H1 (cell line): ENCODE measurements around the gene DDOST. TPM values are rescaled to one million over a fixed set of nuclear protein-coding genes. Genes with fewer than 3 reads are reported as not detected.

Source experiments
- CTCF ChIA-PET: fragments of 300-600 bp; sonication (Branson Sonifier 250); formaldehyde crosslinking; loops from one replicate; lab custom pipeline; 2021; ENCODE audit not compliant: partially characterized antibody; lab: Charles Lee
- POLR2A ChIA-PET: fragments of 300-600 bp; sonication (Branson Sonifier 250); formaldehyde crosslinking; loops from one replicate; lab custom pipeline; 2021; ENCODE audit warnings: inconsistent platforms; ENCODE audit not compliant: partially characterized antibody; lab: Charles Lee
- DNase-seq, 2 experiments: peaks; one replicate each; pipeline versions ENCODE4 v3.0.0 to v3.0.0-alpha.2; 2010 to 2022; ENCODE audit warnings: low spot score in 2 of 2, low read depth in 1 of 2, mixed read lengths in 1 of 2
- FAIRE-seq: peaks from 2 replicates; lab custom pipeline; 2011; peaks lifted over from hg19 to GRCh38; lab: Jason Lieb, UNC
- H2AFZ ChIP-seq: 2 replicates; pipeline ENCODE4 v1.8.1; 2012; ENCODE audit warnings: low read length, inconsistent platforms
- H2AK5ac ChIP-seq: 2 replicates; pipeline ENCODE4 v1.6.1; 2013; ENCODE audit warnings: low read depth, low read length
- H2BK120ac ChIP-seq: replicated peaks from 2 replicates; pipeline ENCODE3; 2013; ENCODE audit warnings: low read depth, low read length, inconsistent platforms
- H2BK12ac ChIP-seq: 2 replicates; pipeline ENCODE4 v1.6.1; 2013; ENCODE audit warnings: low read depth, low read length
- H2BK15ac ChIP-seq: 2 replicates; pipeline ENCODE4 v1.6.1; 2013; ENCODE audit warnings: low read length
- H2BK20ac ChIP-seq: 2 replicates; pipeline ENCODE4 v1.6.1; 2013; ENCODE audit warnings: low read length
- H2BK5ac ChIP-seq: 2 replicates; pipeline ENCODE4 v1.6.1; 2013; ENCODE audit warnings: low read depth, low read length
- H3K14ac ChIP-seq: 2 replicates; pipeline ENCODE4 v1.6.1; 2013; ENCODE audit warnings: inconsistent platforms; ENCODE audit not compliant: insufficient read length
- H3K18ac ChIP-seq: 2 replicates; pipeline ENCODE4 v1.6.1; 2013; ENCODE audit warnings: low read length; ENCODE audit errors: extremely low read depth
- H3K23ac ChIP-seq: 2 replicates; pipeline ENCODE4 v1.6.1; 2013; ENCODE audit warnings: inconsistent platforms; ENCODE audit not compliant: insufficient read length
- H3K23me2 ChIP-seq: 2 replicates; pipeline ENCODE4 v1.6.1; 2013; ENCODE audit warnings: low read depth, low read length
- H3K27ac ChIP-seq: 2 replicates; pipeline ENCODE4 v1.6.1; 2011; ENCODE audit warnings: low read depth, low read length, inconsistent platforms
- H3K27me3 ChIP-seq, 4 experiments: replicated peaks in 1 of 4; 1 replicate in 1 of 4; 2 replicates in 3 of 4; pipeline versions ENCODE4 v1.6.1 to v1.8.1; 2011 to 2013; ENCODE audit warnings: low read length in 3 of 4, mild to moderate bottlenecking in 3 of 4, inconsistent platforms in 2 of 4, mixed read lengths in 2 of 4, moderate library complexity in 1 of 4; ENCODE audit not compliant: control insufficient read depth in 3 of 4, insufficient read depth in 3 of 4; ENCODE audit errors: extremely low read depth in 1 of 4
- H3K36me3 ChIP-seq, 4 experiments: 2 replicates each; pipeline versions ENCODE4 v1.6.1 to v1.8.1; 2011 to 2013; ENCODE audit warnings: mild to moderate bottlenecking in 4 of 4, low read length in 3 of 4, moderate library complexity in 2 of 4, control low read depth in 1 of 4, inconsistent platforms in 1 of 4; ENCODE audit not compliant: insufficient read depth in 4 of 4, control insufficient read depth in 2 of 4
- H3K4ac ChIP-seq: replicated peaks from 2 replicates; pipeline ENCODE3; 2013; ENCODE audit warnings: low read length, low read depth, mixed read lengths, inconsistent platforms; ENCODE audit not compliant: insufficient read length
- H3K4me1 ChIP-seq, 4 experiments: replicated peaks in 1 of 4; 1 replicate in 1 of 4; 2 replicates in 3 of 4; pipeline versions ENCODE4 v1.6.1 to v1.8.1; 2011 to 2013; ENCODE audit warnings: low read length in 3 of 4, inconsistent platforms in 2 of 4, mixed read lengths in 1 of 4; ENCODE audit not compliant: insufficient read depth in 4 of 4, control insufficient read depth in 3 of 4
- H3K4me2 ChIP-seq, 2 experiments: 2 replicates each; pipeline versions ENCODE4 v1.6.1 to v1.8.1; 2011 to 2013; ENCODE audit warnings: low read depth in 2 of 2, low read length in 2 of 2, control low read depth in 1 of 2, inconsistent platforms in 1 of 2, mild to moderate bottlenecking in 1 of 2; ENCODE audit not compliant: insufficient read depth in 1 of 2
- H3K4me3 ChIP-seq, 4 experiments: fragments of 200-600, 300-600 bp in 1 of 4; sonication (generic), shearing (Covaris generic), sonication (Bioruptor Twin) in 1 of 4; 2 replicates each; pipeline versions ENCODE4 v1.5.1 to v1.8.1; 2011 to 2016; ENCODE audit warnings: low read length in 4 of 4, low read depth in 3 of 4, control low read depth in 2 of 4, inconsistent platforms in 2 of 4, mild to moderate bottlenecking in 2 of 4, mixed read lengths in 1 of 4, moderate library complexity in 1 of 4; ENCODE audit not compliant: insufficient read depth in 2 of 4; ENCODE audit errors: extremely low read depth in 1 of 4
- H3K56ac ChIP-seq: replicated peaks from 2 replicates; pipeline ENCODE3; 2013; ENCODE audit warnings: low read depth, mild to moderate bottlenecking, mixed read lengths, low read length, inconsistent platforms; ENCODE audit not compliant: insufficient read length
- H3K79me1 ChIP-seq: 2 replicates; pipeline ENCODE4 v1.6.1; 2013; ENCODE audit warnings: low read depth, low read length, control low read depth
- H3K79me2 ChIP-seq, 2 experiments: 2 replicates each; pipeline versions ENCODE4 v1.6.1 to v1.8.1; 2012 to 2013; ENCODE audit warnings: low read length in 2 of 2, mild to moderate bottlenecking in 2 of 2, inconsistent platforms in 1 of 2; ENCODE audit not compliant: insufficient read depth in 2 of 2, control insufficient read depth in 1 of 2
- H3K9ac ChIP-seq, 4 experiments: replicated peaks in 1 of 4; 1 replicate in 1 of 4; 2 replicates in 3 of 4; pipeline versions ENCODE4 v1.6.1 to v1.8.1; 2011 to 2013; ENCODE audit warnings: low read depth in 3 of 4, low read length in 3 of 4, control low read depth in 2 of 4, mild to moderate bottlenecking in 2 of 4, moderate library complexity in 2 of 4, inconsistent platforms in 1 of 4; ENCODE audit errors: extremely low read depth in 1 of 4
- H3K9me3 ChIP-seq, 2 experiments: 2 replicates each; pipeline versions ENCODE4 v1.6.1 to v1.8.1; 2012 to 2013; ENCODE audit warnings: mild to moderate bottlenecking in 2 of 2, moderate library complexity in 2 of 2, control low read depth in 1 of 2, inconsistent platforms in 1 of 2, low read depth in 1 of 2, low read length in 1 of 2, mixed read lengths in 1 of 2; ENCODE audit not compliant: insufficient read depth in 2 of 2
- H4K20me1 ChIP-seq, 2 experiments: replicated peaks in 1 of 2; 2 replicates each; pipeline versions ENCODE3 to v1.8.1; 2011 to 2013; ENCODE audit warnings: inconsistent platforms in 2 of 2, low read length in 2 of 2, mild to moderate bottlenecking in 1 of 2; ENCODE audit not compliant: insufficient read depth in 2 of 2, control insufficient read depth in 1 of 2
- H4K5ac ChIP-seq: 2 replicates; pipeline ENCODE4 v1.6.1; 2013; ENCODE audit warnings: low read length, low read depth, mixed read lengths, inconsistent platforms; ENCODE audit not compliant: insufficient read length
- H4K8ac ChIP-seq: 2 replicates; pipeline ENCODE4 v1.8.0; 2013; ENCODE audit warnings: mild to moderate bottlenecking, moderate library complexity, low read length, inconsistent platforms; ENCODE audit not compliant: insufficient read depth; ENCODE audit errors: extremely low read depth
- H4K91ac ChIP-seq: replicated peaks from 2 replicates; pipeline ENCODE3; 2013; ENCODE audit warnings: low read length, mixed read lengths, inconsistent platforms; ENCODE audit not compliant: insufficient read length
- ASH2L ChIP-seq: fragments of 200-600, 300-600 bp; sonication (generic); IDR thresholded peaks from one replicate; pipeline ENCODE4 v1.7.1; 2017; ENCODE audit warnings: low read length
- BACH1 ChIP-seq: IDR thresholded peaks from 2 replicates; pipeline ENCODE4 v1.6.1; 2012; ENCODE audit warnings: low read length, improper control_type of control experiment
- EZH2 ChIP-seq: fragments of 200-600 bp; sonication (generic); IDR thresholded peaks from 2 replicates; pipeline ENCODE4 v1.7.1; 2012; ENCODE audit warnings: low read depth, mild to moderate bottlenecking, moderate library complexity, low read length, inconsistent platforms; ENCODE audit not compliant: severe bottlenecking
- GABPA ChIP-seq: IDR thresholded peaks from 2 replicates; pipeline ENCODE4 v1.6.1; 2011; ENCODE audit warnings: mild to moderate bottlenecking, low read length, moderate library complexity, borderline replicate concordance; ENCODE audit not compliant: insufficient read depth
- HDAC2 ChIP-seq, 2 experiments: fragments of 300-600 bp in 1 of 2; sonication (generic) in 1 of 2; IDR thresholded peaks; 2 replicates each; pipeline ENCODE4 v1.6.1; 2011 to 2012; ENCODE audit warnings: low read depth in 2 of 2, low read length in 2 of 2, mild to moderate bottlenecking in 2 of 2, moderate library complexity in 2 of 2, borderline replicate concordance in 1 of 2, inconsistent platforms in 1 of 2
- KDM5A ChIP-seq: fragments of 200-600 bp; IDR thresholded peaks from 2 replicates; pipeline ENCODE4 v1.7.1; 2012; ENCODE audit warnings: mild to moderate bottlenecking, low read length, inconsistent platforms, mixed read lengths
- SIRT6 ChIP-seq: IDR thresholded peaks from one replicate; pipeline ENCODE4 v1.7.1; 2012; ENCODE audit warnings: low read length, inconsistent platforms
- SP1 ChIP-seq: IDR thresholded peaks from 2 replicates; pipeline ENCODE4 v1.6.1; 2011; ENCODE audit warnings: low read depth, low read length
- WGBS, 2 experiments: shearing (Covaris generic) in 1 of 2; methylation state at CpG; one replicate each; pipeline versions ENCODE4 v1.1.6 to v1.1.7; 2013 to 2015; ENCODE audit warnings: low lambda C conversion rate in 2 of 2, mixed read lengths in 2 of 2, inconsistent platforms in 1 of 2, low coverage in 1 of 2, missing lambda C conversion rate in 1 of 2; ENCODE audit not compliant: insufficient replicate concordance in 2 of 2, insufficient coverage in 1 of 2, insufficient read length in 1 of 2; ENCODE audit errors: extremely low coverage in 1 of 2, missing lambda C conversion rate in 1 of 2; 5-methylcytosine and 5-hydroxymethylcytosine counted together
- polyA plus RNA-seq, 7 experiments: library from polyadenylated mRNA; depleted of rRNA in 3 of 7; stranded (reverse) in 5 of 7; unstranded in 2 of 7; fragments of >200 nt in 5 of 7; fragments of 200-250 nt in 2 of 7; gene quantifications; 1 replicate in 5 of 7; 2 replicates in 1 of 7; 4 replicates in 1 of 7; pipeline versions ENCODE4 v1.2.1 to v1.2.3, GENCODE V29; 2011 to 2013; ENCODE audit warnings: missing spikeins in 2 of 7, mixed read lengths in 2 of 7
- total RNA-seq: library from RNA; stranded (reverse); fragmentation: NEBNext Ultra II Directional; extraction: Animal tissue kit (Norgen Biotek cat#: 25700); gene quantifications from 2 replicates; pipeline ENCODE4 v1.2.1, GENCODE V29; 2021

The DDOST gene
- total and polyA plus RNA-seq, 2 of the 8 experiments (the other 6 are each of a cell fraction or from before 2014, with no cell fraction given) = 253 to 336 TPM

- Histone ChIP-seq H3K56ac (no peak overlapping the region), H2BK12ac (no peak overlapping the region), H3K9me3 (no peaks in the 10 kb centered on the region), H3K27me3 (no peaks in the 10 kb centered on the region), H3K23ac (no peak overlapping the region), H3K4me3 (no peak overlapping the region), H2BK20ac (no peak overlapping the region), H2AK5ac (no peak overlapping the region), H3K79me2 (peaks cover 9 to 49% of the 10 kb centered on the region in 2 experiments), H3K36me3 (peaks cover 24 to 58% (median 51%) of the 10 kb centered on the region in 4 experiments), H3K14ac (no peak overlapping the region), H4K91ac (no peak overlapping the region), H2BK15ac (no peak overlapping the region), H2BK120ac (no peak overlapping the region), H3K79me1 (peaks cover 10% of the 10 kb centered on the region), H4K5ac (no peak overlapping the region), H3K9ac (no peak overlapping the region), H4K8ac (no peak overlapping the region), H4K20me1 (peaks cover 6 to 30% of the 10 kb centered on the region in 2 experiments), H3K4me2 (no peak overlapping the region), H3K18ac (no peak overlapping the region), H3K27ac (no peak overlapping the region), H3K4ac (no peak overlapping the region), H2BK5ac (no peak overlapping the region), H3K4me1 (peaks cover 0 to 5% (median 3%) of the 10 kb centered on the region in 4 experiments; a peak in 3 of 7 replicates), H3K23me2 (peaks cover 9% of the 10 kb centered on the region), H2AFZ (no peak overlapping the region)
- CTCF ChIA-PET = interaction anchor here (0.6 to 2.1 kb wide), 6 partner anchors 15 to 636 kb away, joined by 3 to 6 read pairs (median 4); no protein-coding TSS in a partner anchor
- WGBS, 2 experiments = 80% methylated on average over 12 of the region's 12 CpGs; no CpG with 5 or more reads in 1 of the 2 experiments
- POLR2A ChIA-PET = interaction anchor here (0.6 to 1.7 kb wide), 5 partner anchors 15 to 1413 kb away, joined by 3 to 8 read pairs (median 3); partner anchors contain the start of gene HP1BP3
- DNase-seq = no peak
- FAIRE-seq = no peak
- TF ChIP-seq BACH1 (no peak), EZH2 (no peak), HDAC2 (IDR thresholded peaks at IDR 0.05; ENCODE audit: borderline replicate concordance in 1 of 2, low read depth in 2 of 2, low read length in 2 of 2) (no peak), SP1 (no peak), ASH2L (no peak), SIRT6 (no peak), KDM5A (no peak), GABPA (no peak)
Measured at GRCh38 chr1:20657024-20657423, 4.1 kb downstream of the DDOST start.
